Measurements from ENCODE around the gene E2F8.

DNA sequence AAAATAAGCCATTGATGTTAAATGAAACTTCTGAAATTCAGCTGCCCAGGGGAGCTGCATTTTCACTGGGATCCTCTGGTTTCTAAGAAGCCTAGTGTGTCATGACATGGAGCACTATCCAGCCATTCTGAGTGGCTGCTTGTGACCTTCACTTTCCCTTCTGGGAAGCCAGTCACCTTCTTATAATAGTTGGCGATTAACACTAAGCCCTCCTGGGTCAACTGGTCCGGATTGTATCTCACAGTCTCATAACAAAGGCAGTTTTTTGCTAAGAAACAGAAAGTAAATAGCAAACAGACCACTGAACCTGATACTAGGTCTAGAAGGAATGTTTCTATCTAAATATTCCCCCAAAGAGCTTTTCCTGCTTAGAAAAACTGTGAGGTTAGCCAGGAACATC is 46.8 kb downstream of the E2F8 start:
- TF ChIP-seq, protein P1, sequence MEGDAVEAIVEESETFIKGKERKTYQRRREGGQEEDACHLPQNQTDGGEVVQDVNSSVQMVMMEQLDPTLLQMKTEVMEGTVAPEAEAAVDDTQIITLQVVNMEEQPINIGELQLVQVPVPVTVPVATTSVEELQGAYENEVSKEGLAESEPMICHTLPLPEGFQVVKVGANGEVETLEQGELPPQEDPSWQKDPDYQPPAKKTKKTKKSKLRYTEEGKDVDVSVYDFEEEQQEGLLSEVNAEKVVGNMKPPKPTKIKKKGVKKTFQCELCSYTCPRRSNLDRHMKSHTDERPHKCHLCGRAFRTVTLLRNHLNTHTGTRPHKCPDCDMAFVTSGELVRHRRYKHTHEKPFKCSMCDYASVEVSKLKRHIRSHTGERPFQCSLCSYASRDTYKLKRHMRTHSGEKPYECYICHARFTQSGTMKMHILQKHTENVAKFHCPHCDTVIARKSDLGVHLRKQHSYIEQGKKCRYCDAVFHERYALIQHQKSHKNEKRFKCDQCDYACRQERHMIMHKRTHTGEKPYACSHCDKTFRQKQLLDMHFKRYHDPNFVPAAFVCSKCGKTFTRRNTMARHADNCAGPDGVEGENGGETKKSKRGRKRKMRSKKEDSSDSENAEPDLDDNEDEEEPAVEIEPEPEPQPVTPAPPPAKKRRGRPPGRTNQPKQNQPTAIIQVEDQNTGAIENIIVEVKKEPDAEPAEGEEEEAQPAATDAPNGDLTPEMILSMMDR (conservative IDR thresholded peaks at IDR 0.05; ENCODE audit: low read depth in 2 of 2), result no peak
- TF ChIP-seq, protein P2, sequence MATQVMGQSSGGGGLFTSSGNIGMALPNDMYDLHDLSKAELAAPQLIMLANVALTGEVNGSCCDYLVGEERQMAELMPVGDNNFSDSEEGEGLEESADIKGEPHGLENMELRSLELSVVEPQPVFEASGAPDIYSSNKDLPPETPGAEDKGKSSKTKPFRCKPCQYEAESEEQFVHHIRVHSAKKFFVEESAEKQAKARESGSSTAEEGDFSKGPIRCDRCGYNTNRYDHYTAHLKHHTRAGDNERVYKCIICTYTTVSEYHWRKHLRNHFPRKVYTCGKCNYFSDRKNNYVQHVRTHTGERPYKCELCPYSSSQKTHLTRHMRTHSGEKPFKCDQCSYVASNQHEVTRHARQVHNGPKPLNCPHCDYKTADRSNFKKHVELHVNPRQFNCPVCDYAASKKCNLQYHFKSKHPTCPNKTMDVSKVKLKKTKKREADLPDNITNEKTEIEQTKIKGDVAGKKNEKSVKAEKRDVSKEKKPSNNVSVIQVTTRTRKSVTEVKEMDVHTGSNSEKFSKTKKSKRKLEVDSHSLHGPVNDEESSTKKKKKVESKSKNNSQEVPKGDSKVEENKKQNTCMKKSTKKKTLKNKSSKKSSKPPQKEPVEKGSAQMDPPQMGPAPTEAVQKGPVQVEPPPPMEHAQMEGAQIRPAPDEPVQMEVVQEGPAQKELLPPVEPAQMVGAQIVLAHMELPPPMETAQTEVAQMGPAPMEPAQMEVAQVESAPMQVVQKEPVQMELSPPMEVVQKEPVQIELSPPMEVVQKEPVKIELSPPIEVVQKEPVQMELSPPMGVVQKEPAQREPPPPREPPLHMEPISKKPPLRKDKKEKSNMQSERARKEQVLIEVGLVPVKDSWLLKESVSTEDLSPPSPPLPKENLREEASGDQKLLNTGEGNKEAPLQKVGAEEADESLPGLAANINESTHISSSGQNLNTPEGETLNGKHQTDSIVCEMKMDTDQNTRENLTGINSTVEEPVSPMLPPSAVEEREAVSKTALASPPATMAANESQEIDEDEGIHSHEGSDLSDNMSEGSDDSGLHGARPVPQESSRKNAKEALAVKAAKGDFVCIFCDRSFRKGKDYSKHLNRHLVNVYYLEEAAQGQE (IDR thresholded peaks at IDR 0.05; ENCODE audit: unreplicated experiment), result no peak
- TF ChIP-seq POLR2AphosphoS5 (IDR thresholded peaks at IDR 0.05; ENCODE audit: low read depth) (no peak), EZH2 (IDR thresholded peaks at IDR 0.05; ENCODE audit: low read depth, unreplicated experiment) (no peak)
